Stimulated activated CD4-positive, alpha-beta T cell treated with anti-CD3 and anti-CD28 coated beads, Interleukin-15, amount 100 ng/mL, for 1 hour (primary cell): ENCODE measurements around the gene MGLL.

Experiments
- DNase-seq, 2 donors: peaks; one replicate each; pipeline ENCODE4 v3.0.0-alpha.2; 2020; ENCODE audit warnings: low read depth in 1 of 2, low spot score in 1 of 2

The MGLL gene

DNA sequence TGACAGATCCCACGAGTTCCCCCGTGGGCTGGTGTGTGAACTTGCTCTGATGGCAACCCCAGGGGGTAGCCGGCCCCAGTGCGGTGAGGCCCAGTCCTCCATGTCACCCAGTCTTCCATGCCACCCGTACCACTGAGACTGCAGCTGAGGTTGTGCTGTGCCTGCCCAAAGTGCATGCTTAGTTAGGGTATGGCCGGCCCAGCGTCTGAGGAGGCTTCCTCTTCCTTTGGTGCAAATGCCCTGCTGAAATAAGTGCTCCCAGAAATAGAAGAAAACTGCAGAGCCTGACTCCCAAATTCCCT lies 31.5 kb downstream of the MGLL start:
- no peak for DNase-seq

DNA sequence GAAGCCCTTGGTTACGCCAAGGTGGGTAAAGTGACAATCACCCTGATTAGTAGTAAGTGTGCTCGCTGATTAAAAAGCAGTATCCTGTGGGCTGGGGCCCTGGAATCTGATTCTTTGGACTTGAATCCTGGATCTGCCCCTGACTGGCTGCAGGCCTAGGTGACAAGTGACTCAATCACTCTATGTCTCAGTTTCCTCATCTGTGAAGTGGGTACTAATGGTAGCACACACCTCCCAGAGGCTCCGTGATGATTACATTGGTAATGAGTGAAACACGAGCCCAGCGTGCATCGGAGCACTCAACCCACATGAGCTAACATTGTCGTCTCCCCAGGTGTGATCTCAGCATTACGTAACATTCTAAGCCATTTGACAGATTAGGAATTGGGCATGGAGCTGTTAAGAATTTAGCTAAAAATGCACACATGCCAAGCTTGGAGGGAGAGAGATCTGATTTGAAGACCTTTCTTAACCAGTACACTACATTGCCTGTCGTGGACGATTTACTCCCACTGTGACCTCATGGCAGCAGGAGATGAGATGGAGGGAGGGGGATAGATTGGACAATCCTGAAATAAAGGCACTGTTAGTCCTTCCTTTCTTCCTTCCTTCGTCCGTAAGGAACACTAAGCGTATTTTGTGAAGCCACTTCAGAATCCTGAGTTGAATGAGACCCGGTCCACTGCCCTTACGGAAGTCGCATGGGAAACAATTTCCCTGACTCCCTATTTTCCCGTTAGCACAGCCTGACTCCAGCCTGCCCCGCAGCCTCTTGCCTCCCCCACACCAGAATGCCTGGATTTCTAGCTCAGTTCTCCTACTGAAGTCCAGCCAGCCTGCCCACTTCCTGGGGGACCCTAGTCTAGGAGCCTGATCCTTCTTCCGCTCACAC lies 32.1 kb downstream of the MGLL start:
- DNase-seq, result no peak

GRCh38 chr3:127789051-127789450 lies 33.3 kb downstream of the MGLL start:
- no peak for DNase-seq

- no peak for DNase-seq
Measured at GRCh38 chr3:127788451-127788909, 33.8 kb downstream of the MGLL start.

- DNase-seq, result no peak
Measured at GRCh38 chr3:127787571-127788365, 34.5 kb downstream of the MGLL start.

- no peak for DNase-seq
Measured at GRCh38 chr3:127787071-127787490, 35.2 kb downstream of the MGLL start.

DNA sequence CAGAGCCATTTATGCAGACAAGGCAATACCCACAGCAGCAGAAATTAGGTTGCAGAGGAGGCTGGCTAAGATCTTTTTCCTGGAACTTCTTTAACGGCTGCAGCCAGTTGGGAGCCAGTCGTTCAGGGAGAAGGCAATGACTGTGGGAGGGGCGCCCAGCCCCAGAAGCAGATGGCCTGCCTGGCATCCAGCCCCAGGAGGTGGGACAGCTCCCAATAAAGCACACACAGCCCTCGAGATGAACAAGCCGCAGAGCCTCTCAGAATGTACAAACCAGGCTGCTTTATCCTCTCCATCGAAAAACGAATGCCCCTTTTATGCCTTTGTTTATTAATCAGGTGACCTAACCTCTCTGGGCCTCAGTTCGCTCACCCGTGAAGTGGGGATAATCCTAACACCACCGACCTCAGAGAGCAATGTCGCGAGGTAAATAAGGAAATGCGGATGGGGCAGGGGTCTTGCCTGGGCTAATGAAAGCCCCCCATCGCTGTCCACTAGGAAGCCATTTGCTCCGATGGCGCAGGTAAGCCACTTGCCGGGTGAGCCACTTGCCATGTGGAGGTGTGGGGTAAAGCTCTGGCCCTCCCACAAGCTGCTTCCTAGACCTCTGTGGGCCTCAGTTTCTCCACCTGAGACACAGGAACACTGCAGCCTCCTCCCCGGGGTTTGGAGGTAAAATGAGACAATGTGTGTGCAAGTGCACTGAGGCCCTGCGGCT lies 35.8 kb downstream of the MGLL start:
- no peak for DNase-seq

- DNase-seq, result no peak
Measured at GRCh38 chr3:127785711-127786265, 36.5 kb downstream of the MGLL start.

- DNase-seq, result no peak
Measured at GRCh38 chr3:127784865-127785710, 37.2 kb downstream of the MGLL start.

- no peak for DNase-seq
Measured at GRCh38 chr3:127784283-127784682, 38.0 kb downstream of the MGLL start.

- no peak for DNase-seq
Measured at GRCh38 chr3:127783642-127784160, 38.6 kb downstream of the MGLL start.

- no peak for DNase-seq
Measured at GRCh38 chr3:127783166-127783565, 39.1 kb downstream of the MGLL start.

DNA sequence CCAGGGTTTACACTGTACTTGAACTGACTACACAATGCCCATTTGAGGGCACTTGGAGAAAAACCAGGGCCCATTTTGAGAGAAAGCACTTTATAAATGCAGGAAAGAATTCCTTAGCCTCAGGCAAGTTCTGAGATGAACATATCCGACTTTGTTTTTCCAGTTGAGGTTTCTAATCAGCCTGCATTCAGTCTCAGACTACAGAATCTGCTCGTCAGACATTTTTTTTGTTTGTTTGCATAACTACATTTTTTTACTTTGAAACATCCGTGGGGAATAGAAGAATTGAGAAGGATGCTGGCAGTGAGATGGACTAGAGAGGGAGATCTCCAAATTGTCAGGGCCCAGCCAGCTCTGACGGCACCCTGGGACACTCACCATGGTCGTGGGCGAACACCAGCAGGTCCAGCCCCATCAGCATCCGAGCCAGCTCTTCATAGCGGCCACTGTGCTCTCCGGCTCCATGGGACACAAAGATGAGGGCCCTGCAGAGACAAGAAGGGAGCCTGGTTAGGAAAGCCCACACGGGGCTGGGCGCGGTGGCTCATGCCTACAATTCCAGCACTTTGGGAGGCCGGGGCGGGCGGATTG lies 40.8 kb downstream of the MGLL start:
- no peak for DNase-seq

GRCh38 chr3:127780536-127781400 lies 41.5 kb downstream of the MGLL start:
- DNase-seq, result no peak

GRCh38 chr3:127779747-127780146 lies 42.6 kb downstream of the MGLL start:
- DNase-seq, result no peak

DNA sequence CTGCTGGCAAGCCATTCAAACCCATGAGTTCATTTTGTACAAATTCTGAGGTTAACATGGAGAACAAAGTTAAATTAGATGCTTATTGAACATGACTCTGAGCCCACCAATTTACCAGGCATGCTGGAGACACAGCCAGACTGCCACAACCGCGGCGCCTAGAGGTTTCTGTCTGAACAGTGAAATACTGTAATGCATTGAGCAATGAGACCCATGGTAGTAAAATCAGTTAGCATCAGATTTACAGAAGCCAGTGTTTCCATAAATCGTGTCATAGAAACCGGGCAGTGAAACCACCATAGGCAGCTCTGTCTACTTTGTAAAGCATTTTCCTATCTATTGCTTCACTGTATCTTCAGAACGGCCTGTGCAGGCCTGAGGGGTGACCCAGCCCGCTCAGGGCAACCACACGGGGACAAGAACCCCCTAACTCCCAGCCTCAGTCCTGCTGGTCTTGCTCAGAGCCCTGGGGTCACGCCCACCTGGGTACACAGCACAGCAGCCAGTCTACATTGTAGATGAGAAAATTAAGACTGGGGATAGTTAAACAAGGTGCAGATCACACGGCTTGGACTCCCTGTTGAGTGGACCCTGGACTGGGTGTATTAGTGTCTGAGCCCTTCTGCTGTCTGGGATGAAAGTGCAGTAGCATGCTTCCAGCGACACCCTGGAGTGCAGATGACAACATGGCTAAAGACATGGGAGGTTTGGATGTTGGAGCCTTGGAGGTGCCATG lies 44.2 kb downstream of the MGLL start:
- no peak for DNase-seq

GRCh38 chr3:127777332-127777731 lies 45.0 kb downstream of the MGLL start:
- DNase-seq, result no peak

DNA sequence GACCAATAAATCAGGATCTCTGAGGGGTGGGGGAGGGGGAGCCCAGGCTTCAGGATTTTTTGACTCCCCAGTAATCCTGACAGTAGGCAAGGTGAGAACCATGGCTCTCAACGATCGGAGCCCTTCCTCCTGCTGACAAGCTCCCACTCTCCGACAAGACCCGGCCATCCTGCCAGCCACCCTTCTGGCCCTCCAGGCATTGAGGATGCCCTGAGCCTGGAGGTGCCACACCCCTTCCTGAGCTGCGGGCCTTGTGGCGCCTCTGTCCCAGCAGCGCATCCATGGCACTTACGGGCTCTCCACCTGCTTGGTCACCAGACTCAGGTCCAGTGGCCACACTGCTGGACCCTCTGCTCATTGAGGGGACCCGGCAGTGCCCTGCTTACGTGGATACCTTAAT lies 46.0 kb downstream of the MGLL start:
- DNase-seq, result no peak
